CD4-positive, alpha-beta T cell (primary cell): ENCODE data around the gene MED17. TPM values are rescaled to one million over a fixed set of nuclear protein-coding genes. Genes with fewer than 3 reads are reported as not detected.
"Not testable (repeated sequence)": the region's sequence is repeated elsewhere in the genome, so short reads cannot be mapped to it uniquely, and the experiment has no call there.

Experiments
- ATAC-seq: fragments of 200-7000 bp; cut with Tn5 transposase; one replicate; pipeline ENCODE4 v1.10.0; 2022; ENCODE audit warnings: mild to moderate bottlenecking; ENCODE audit not compliant: poor library complexity
- CTCF ChIA-PET: fragments of 350-600 bp; sonication (Branson Sonifier 250); formaldehyde crosslinking; loops from one replicate; lab custom pipeline; 2021; ENCODE audit warnings: antibody characterized with exemption, inconsistent platforms; lab: Charles Lee
- POLR2A ChIA-PET: fragments of 350-600 bp; sonication (Branson Sonifier 250); formaldehyde crosslinking; loops from one replicate; lab custom pipeline; 2021; ENCODE audit warnings: antibody characterized with exemption, inconsistent platforms; lab: Charles Lee
- DNase-seq, 14 experiments: peaks; one replicate each; pipeline ENCODE4 v3.0.0-alpha.2; 2013 to 2020; ENCODE audit warnings: mixed read lengths in 2 of 14
- H3K27ac ChIP-seq, 2 donors: one replicate each; pipeline versions ENCODE4 v1.5.1 to v1.7.0; 2013; ENCODE audit warnings: low read length in 2 of 2, low read depth in 1 of 2, mild to moderate bottlenecking in 1 of 2
- H3K27me3 ChIP-seq, 2 experiments: 1 replicate in 1 of 2; 2 replicates in 1 of 2; pipeline versions ENCODE4 v1.6.1 to v1.7.0; 2013; ENCODE audit warnings: low read length in 2 of 2, control low read depth in 1 of 2, mild to moderate bottlenecking in 1 of 2, moderate library complexity in 1 of 2; ENCODE audit not compliant: insufficient read depth in 2 of 2, control insufficient read depth in 1 of 2
- H3K36me3 ChIP-seq: one replicate; pipeline ENCODE4 v1.6.1; 2013; ENCODE audit warnings: low read length, control low read depth; ENCODE audit not compliant: insufficient read depth
- H3K4me1 ChIP-seq: one replicate; pipeline ENCODE4 v1.6.1; 2013; ENCODE audit warnings: low read length, control low read depth; ENCODE audit not compliant: insufficient read depth
- H3K4me3 ChIP-seq: one replicate; pipeline ENCODE4 v1.5.1; 2013; ENCODE audit warnings: mild to moderate bottlenecking, low read length, moderate library complexity
- H3K9me3 ChIP-seq, 2 experiments: 1 replicate in 1 of 2; 2 replicates in 1 of 2; pipeline versions ENCODE4 v1.6.1 to v1.7.0; 2013; ENCODE audit warnings: low read length in 2 of 2, mild to moderate bottlenecking in 2 of 2, control low read depth in 1 of 2, moderate library complexity in 1 of 2; ENCODE audit not compliant: control insufficient read depth in 1 of 2, insufficient read depth in 1 of 2
- H3K27ac Mint-ChIP-seq: one replicate; pipeline ENCODE4 v1.8.0; 2020; ENCODE audit warnings: mixed read lengths
- H3K27me3 Mint-ChIP-seq: one replicate; pipeline ENCODE4 v1.8.0; 2021; ENCODE audit warnings: mixed read lengths
- H3K36me3 Mint-ChIP-seq: one replicate; pipeline ENCODE4 v1.8.0; 2021; ENCODE audit warnings: low read depth, mixed read lengths
- H3K4me1 Mint-ChIP-seq: one replicate; pipeline ENCODE4 v1.8.0; 2021; ENCODE audit warnings: low read depth, mixed read lengths
- H3K4me3 Mint-ChIP-seq: one replicate; pipeline ENCODE4 v1.8.0; 2020; ENCODE audit warnings: mild to moderate bottlenecking, mixed read lengths
- H3K9me3 Mint-ChIP-seq: one replicate; pipeline ENCODE4 v1.8.0; 2020; ENCODE audit warnings: mixed read lengths
- intact Hi-C, 2 experiments: fragments of 100-400 bp; cut with DNase I in 1 of 2; cut with micrococcal nuclease in 1 of 2; formaldehyde crosslinking; loops; one replicate each; pipeline versions ENCODE4 v1.15.1 to v1.9.0; 2023 to 2025; cut with DNase I, micrococcal nuclease
- total RNA-seq, 174 experiments: library from RNA in 2 of 174; stranded (reverse) in 2 of 174; gene quantifications; one replicate each; pipeline ENCODE4 v1.2.3 and lab custom pipeline; 2021 to 2026
- TF ChIP-seq, protein P1 (sequence below): fragments of 200-600 bp; IDR thresholded peaks from one replicate; pipeline ENCODE4 v1.8.0; 2022; ENCODE audit warnings: antibody characterized with exemption, mild to moderate bottlenecking

The MED17 gene
- total RNA-seq, 2 experiments from 2014 or later, result 63.1 to 63.6 TPM

DNA sequence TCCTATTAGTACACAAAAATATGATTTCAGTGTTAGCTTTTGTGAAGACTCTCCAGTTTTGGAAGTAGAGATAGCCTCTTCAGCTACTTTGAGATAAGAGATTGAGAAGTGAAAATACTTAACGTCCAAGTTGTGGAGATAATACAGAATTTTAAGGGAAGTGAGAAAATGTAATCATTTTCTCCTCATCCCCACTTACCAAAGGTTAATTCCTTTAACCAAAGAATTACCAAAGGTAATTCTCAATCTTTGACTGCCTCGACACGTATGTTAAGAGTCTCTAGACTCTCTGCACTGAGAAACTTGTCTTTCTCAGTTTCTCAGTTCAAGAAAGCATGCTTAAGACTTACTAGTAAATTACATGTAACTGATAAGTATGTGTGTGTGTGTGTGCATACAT, 27.3 kb upstream of the MED17 start:
- Histone ChIP-seq H3K4me1 (no peaks in the 10 kb centered on the region), H3K27me3 (no peaks in the 10 kb centered on the region), H3K4me3 (no peak overlapping the region), H3K9me3 (peaks cover 0 to 10% of the 10 kb centered on the region in 2 experiments), H3K36me3 (peaks cover 68% of the 10 kb centered on the region), H3K27ac (no peak overlapping the region)
- H3K4me3 Mint-ChIP-seq, result no peak overlapping the region
- DNase-seq (no peak), ATAC-seq (no peak)
- H3K27me3 Mint-ChIP-seq, result no peaks in the 10 kb centered on the region
- POLR2A ChIA-PET, result interaction anchor here (0.6 to 1.8 kb wide), 3 partner anchors 15 to 1234 kb away, joined by 3 to 6 read pairs (median 4); partner anchors contain the start of genes C11orf54, MED17 and TAF1D
- H3K27ac Mint-ChIP-seq, result no peak overlapping the region
- H3K4me1 Mint-ChIP-seq, result no peaks in the 10 kb centered on the region
- intact Hi-C loops, result no loop called here
- TF ChIP-seq, protein P1, sequence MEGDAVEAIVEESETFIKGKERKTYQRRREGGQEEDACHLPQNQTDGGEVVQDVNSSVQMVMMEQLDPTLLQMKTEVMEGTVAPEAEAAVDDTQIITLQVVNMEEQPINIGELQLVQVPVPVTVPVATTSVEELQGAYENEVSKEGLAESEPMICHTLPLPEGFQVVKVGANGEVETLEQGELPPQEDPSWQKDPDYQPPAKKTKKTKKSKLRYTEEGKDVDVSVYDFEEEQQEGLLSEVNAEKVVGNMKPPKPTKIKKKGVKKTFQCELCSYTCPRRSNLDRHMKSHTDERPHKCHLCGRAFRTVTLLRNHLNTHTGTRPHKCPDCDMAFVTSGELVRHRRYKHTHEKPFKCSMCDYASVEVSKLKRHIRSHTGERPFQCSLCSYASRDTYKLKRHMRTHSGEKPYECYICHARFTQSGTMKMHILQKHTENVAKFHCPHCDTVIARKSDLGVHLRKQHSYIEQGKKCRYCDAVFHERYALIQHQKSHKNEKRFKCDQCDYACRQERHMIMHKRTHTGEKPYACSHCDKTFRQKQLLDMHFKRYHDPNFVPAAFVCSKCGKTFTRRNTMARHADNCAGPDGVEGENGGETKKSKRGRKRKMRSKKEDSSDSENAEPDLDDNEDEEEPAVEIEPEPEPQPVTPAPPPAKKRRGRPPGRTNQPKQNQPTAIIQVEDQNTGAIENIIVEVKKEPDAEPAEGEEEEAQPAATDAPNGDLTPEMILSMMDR, result no peak
- H3K9me3 Mint-ChIP-seq, result no peaks in the 10 kb centered on the region
- H3K36me3 Mint-ChIP-seq, result peaks cover 67% of the 10 kb centered on the region
- CTCF ChIA-PET, result no interaction called here

DNA sequence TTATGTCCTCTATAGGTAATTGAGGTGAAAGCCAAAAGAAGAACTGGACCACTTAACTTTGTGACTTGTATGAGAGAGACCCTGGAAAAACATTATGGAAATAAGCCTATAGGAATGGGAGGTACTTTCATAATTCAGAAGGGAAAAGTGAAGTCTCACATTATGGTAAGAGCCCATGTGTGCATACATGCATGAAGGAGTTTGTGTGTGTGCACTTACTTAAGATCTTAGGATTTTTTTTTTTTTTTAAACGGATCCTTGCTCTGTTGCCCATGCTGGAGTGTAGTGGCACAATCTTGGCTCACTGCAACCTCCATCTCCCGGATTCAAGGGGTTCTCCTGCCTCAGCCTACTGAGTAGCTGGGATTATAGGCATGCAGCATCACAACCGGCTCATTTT, 26.8 kb upstream of the MED17 start:
- Histone ChIP-seq H3K27ac (no peak overlapping the region), H3K4me1 (no peaks in the 10 kb centered on the region), H3K9me3 (peaks cover 0 to 10% of the 10 kb centered on the region in 2 experiments), H3K27me3 (no peaks in the 10 kb centered on the region), H3K36me3 (peaks cover 74% of the 10 kb centered on the region), H3K4me3 (no peak overlapping the region)
- ChIA-PET POLR2A (interaction anchor here (0.6 kb wide), 1 partner anchor 1235 kb away, joined by 3 read pairs; no protein-coding TSS in a partner anchor), CTCF (no interaction called here)
- DNase-seq (no peak), ATAC-seq (no peak)
- Mint-ChIP-seq H3K27me3 (no peaks in the 10 kb centered on the region), H3K4me3 (no peak overlapping the region), H3K9me3 (no peaks in the 10 kb centered on the region), H3K36me3 (peaks cover 67% of the 10 kb centered on the region), H3K27ac (no peak overlapping the region), H3K4me1 (no peaks in the 10 kb centered on the region)
- intact Hi-C loops, result no loop called here
- TF ChIP-seq, protein P1, result no peak

DNA sequence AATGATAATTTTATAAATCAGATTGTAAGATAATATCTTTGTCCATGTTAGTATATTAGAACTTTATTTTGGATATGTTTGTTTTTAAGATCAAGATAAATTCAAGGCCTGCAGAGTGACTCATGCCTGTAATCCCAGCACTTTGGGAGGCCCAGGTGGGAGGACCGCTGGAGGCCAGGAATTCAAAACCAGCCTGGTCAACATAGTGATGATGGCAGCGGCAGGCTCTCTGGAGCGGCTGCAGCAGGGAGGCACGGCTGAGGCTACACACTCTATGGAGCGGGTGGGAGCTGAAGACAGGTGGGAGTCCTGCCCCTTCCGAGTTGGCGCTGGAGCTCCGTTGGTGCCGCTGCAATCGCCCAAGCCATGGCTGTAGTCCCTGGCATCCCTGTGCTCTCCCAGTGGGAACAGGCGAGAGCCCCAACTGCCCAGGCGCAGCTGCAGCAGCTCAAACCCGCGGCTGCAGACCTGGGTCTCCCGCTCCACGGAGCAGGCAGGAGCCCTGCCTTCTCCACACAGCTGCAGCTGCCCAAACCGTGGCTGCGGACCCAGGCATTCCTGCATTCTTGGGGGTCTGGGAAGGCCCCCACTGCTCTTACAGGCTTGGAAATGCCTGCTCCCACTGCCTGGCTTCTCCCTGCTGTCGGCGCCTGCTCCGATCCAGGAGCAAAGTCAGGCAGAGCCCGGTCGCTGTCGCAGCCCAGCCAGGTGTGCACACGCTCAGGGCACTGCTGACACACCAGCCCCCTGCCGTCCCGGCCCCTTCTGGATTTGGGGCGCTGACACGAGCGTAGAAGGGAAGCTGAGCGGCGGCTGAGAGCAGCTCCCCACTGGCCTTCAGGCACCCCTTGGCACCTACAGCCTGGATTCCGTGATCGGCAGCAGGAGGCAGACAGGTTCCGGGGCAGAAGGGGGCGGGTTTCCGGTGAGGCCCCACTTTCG, 25.9 kb upstream of the MED17 start:
- Histone ChIP-seq H3K27me3 (no peaks in the 10 kb centered on the region), H3K27ac (no peak overlapping the region), H3K36me3 (peaks cover 81% of the 10 kb centered on the region), H3K4me3 (no peak overlapping the region), H3K9me3 (peaks cover 0 to 10% of the 10 kb centered on the region in 2 experiments), H3K4me1 (no peaks in the 10 kb centered on the region)
- CTCF ChIA-PET, result no interaction called here
- Mint-ChIP-seq H3K36me3 (peaks cover 67% of the 10 kb centered on the region), H3K27ac (no peak overlapping the region), H3K4me3 (no peak overlapping the region), H3K27me3 (no peaks in the 10 kb centered on the region), H3K9me3 (no peaks in the 10 kb centered on the region), H3K4me1 (no peaks in the 10 kb centered on the region)
- TF ChIP-seq, protein P1, result no peak
- ATAC-seq, result no peak
- no peak for DNase-seq
- intact Hi-C loops, result no loop called here
- POLR2A ChIA-PET, result no interaction called here

DNA sequence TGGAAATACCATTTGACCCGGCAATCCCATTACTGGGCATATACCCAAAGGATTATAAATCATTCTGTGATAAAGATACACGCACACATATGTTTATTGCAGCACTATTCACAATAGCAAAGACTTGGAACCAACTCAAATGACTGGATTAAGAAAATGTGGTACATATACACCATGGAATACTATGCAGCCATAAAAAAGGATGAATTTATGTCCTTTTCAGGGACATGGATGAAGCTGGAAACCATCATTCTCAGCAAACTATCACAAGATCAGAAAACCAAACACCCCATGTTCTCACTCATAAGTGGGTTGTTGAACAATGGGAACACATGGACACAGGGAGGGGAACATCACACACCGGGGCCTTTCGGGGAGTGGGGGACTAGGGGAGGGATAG, 25.0 kb upstream of the MED17 start:
- H3K9me3 ChIP-seq, H3K4me3 Mint-ChIP-seq, H3K27ac ChIP-seq, H3K9me3 Mint-ChIP-seq, ATAC-seq, H3K27me3 ChIP-seq, CTCF ChIA-PET, H3K4me1 ChIP-seq, H3K4me1 Mint-ChIP-seq, H3K27me3 Mint-ChIP-seq, DNase-seq, intact Hi-C loops, H3K4me3 ChIP-seq, H3K27ac Mint-ChIP-seq: not testable (repeated sequence)
- peaks cover 79% of the 10 kb centered on the region for H3K36me3 ChIP-seq
- H3K36me3 Mint-ChIP-seq, result peaks cover 67% of the 10 kb centered on the region
- POLR2A ChIA-PET, result interaction anchor here (1.0 kb wide), 1 partner anchor 18 kb away, joined by 5 read pairs; the partner anchor contains the start of genes C11orf54 and TAF1D
